ENCODE data around the gene DNAL1.
A peak's percentile ranks its signal among the peaks of the same experiment; 100 is the strongest.

DNAL1 gene

DNA sequence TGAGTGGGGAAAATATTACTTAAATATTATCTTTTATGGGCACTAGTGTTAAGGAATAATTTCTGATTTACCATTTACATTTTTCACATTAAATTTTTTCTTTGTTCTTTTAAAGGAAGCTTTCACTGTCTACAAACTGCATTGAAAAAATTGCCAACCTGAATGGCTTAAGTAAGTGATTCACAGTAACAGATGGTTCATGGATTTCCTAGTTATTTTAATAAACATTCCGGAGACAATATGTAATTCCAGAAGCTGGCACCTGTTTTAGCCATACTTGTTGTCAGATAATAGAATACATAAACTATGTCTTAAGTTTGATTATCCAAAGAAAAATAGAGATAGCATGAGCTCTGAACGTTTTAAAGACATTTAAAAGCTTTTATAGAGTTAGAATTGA lies 17.1 kb downstream of the DNAL1 start:
- intact Hi-C loops (cut with DNase I; ENCODE audit: low total_unique reads), result no loop called here
- H3K4me3 ChIP-seq, result no peak overlapping the region
- peaks cover 7 to 42% (median 18%) of the 10 kb centered on the region in 3 donors for H3K36me3 ChIP-seq
- H3K27me3 ChIP-seq, result no peaks in the 10 kb centered on the region
- H3K4me1 ChIP-seq, result no peaks in the 10 kb centered on the region
- DNase-seq, result no peak
- no peak overlapping the region for H3K27ac ChIP-seq
- TF ChIP-seq, protein P1, sequence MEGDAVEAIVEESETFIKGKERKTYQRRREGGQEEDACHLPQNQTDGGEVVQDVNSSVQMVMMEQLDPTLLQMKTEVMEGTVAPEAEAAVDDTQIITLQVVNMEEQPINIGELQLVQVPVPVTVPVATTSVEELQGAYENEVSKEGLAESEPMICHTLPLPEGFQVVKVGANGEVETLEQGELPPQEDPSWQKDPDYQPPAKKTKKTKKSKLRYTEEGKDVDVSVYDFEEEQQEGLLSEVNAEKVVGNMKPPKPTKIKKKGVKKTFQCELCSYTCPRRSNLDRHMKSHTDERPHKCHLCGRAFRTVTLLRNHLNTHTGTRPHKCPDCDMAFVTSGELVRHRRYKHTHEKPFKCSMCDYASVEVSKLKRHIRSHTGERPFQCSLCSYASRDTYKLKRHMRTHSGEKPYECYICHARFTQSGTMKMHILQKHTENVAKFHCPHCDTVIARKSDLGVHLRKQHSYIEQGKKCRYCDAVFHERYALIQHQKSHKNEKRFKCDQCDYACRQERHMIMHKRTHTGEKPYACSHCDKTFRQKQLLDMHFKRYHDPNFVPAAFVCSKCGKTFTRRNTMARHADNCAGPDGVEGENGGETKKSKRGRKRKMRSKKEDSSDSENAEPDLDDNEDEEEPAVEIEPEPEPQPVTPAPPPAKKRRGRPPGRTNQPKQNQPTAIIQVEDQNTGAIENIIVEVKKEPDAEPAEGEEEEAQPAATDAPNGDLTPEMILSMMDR (IDR thresholded peaks at IDR 0.05), result no peak
- no peaks in the 10 kb centered on the region for H3K9me3 ChIP-seq

DNA sequence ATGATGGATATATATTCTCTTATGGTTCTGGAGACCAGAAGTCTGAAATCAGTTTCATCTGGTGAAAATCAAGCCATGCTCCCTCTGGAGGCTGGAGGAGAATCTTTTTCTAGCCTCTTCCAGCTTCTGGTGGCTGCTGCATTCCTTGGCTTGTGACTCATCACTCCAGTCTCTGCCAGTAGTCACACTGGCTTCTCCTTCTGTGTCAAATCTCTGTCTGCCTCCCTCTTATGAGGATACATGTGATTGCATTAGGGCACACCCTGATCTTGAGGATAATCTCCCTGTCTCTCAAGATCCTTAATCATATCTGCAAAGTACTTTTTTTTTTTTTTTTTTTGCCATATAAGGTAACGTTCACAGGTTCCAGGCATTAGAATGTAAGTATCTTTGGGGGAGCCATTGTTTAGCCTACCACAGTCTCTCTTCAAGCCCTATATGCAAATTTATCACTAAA lies 17.7 kb downstream of the DNAL1 start:
- DNase-seq, result peak; percentile 55 to 77
- intact Hi-C loops (cut with DNase I; ENCODE audit: low total_unique reads), result no loop called here

DNA sequence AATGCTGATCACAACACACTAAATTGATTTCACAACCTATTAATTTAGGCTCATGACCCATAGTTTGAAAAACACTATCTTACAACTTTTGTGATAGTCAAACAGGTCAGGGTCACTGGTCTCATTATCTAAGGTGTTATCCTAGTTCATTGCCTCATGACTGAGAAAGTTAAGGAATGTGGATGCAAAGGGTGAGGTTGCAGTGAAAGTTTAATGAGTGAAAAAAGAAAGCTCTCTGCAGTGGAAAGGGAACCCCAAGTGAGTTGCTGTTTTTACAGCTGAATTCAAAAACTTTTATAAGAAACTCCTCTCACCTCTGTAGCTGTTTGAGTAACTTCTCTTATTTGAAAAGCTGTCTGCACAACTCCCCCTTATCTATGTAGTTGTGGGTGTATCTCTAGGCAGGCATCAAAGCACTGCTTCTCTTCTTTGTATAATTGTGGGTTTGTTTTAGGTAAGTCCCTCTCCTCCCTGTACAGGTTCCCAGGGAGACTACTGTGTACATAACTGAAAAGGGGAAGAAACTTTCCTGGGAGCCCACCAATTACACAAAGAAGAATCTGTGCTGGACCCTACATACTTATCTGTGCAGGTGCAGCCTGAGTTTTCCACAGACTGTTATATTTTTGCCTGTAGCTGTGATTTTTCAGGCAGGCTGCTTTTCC lies 18.9 kb downstream of the DNAL1 start:
- TF ChIP-seq, protein P1 (IDR thresholded peaks at IDR 0.05), result no peak
- Histone ChIP-seq H3K27me3 (no peaks in the 10 kb centered on the region), H3K36me3 (peaks cover 7 to 46% (median 12%) of the 10 kb centered on the region in 3 donors), H3K4me1 (no peaks in the 10 kb centered on the region), H3K4me3 (no peak overlapping the region), H3K27ac (no peak overlapping the region), H3K9me3 (no peaks in the 10 kb centered on the region)
- intact Hi-C loops (cut with DNase I; ENCODE audit: low total_unique reads), result no loop called here
- no peak for DNase-seq

More for the DNA sequence above, 17.7 kb downstream of the DNAL1 start:
- no peaks in the 10 kb centered on the region for H3K4me1 ChIP-seq
- H3K36me3 ChIP-seq, result peaks cover 7 to 44% (median 14%) of the 10 kb centered on the region in 3 donors
- no peaks in the 10 kb centered on the region for H3K9me3 ChIP-seq
- TF ChIP-seq, protein P1 (IDR thresholded peaks at IDR 0.05), result peak in 1 of 2 experiments; percentile 16
- no peaks in the 10 kb centered on the region for H3K27me3 ChIP-seq
- H3K4me3 ChIP-seq, result no peak overlapping the region
- no peak overlapping the region for H3K27ac ChIP-seq

DNA sequence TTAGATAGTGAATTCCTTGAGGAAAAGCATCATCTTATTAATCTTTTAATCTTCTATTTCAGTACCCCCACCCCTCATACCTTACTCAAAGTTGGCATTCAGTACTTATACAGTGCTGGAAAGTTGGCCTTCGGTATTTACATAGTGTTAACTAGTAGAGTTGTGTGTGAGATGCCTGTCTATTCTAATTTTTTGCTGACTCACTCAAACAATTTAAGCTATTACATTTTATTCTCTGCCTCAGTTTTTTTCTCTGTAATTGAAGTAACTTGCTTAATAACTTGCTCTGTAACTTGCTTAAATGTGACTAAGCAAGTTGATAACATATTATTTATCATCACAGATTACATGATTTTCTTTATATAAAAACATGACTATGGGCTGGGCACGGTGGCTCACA lies 20.3 kb downstream of the DNAL1 start:
- H3K4me1 ChIP-seq, result no peaks in the 10 kb centered on the region
- no peak overlapping the region for H3K27ac ChIP-seq
- TF ChIP-seq, protein P1 (IDR thresholded peaks at IDR 0.05), result no peak
- no peaks in the 10 kb centered on the region for H3K9me3 ChIP-seq
- no peaks in the 10 kb centered on the region for H3K27me3 ChIP-seq
- intact Hi-C loops (cut with DNase I; ENCODE audit: low total_unique reads), result no loop called here
- DNase-seq, result no peak
- H3K36me3 ChIP-seq, result peaks cover 0 to 45% (median 4%) of the 10 kb centered on the region in 3 donors
- H3K4me3 ChIP-seq, result no peak overlapping the region

DNA sequence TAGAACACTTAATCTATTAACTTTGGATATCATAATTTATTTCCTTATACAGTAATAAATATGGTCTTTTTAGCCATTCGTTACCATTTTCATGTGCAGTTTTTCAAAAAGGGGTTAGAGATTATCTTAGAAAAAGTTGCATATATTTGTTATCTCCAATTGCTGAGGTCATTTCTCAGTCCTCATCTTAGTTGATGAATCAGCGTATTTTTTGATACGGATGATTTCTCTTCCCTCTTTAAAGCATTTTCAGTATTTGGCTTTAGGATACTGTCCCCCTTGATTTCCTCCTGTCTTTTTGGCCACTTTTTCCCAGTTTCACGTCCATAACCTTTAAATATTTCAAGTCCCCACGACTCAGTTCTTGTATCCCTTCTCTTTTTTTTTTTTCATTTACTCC lies 21.8 kb downstream of the DNAL1 start:
- TF ChIP-seq, protein P1 (IDR thresholded peaks at IDR 0.05), result no peak
- intact Hi-C loops (cut with DNase I; ENCODE audit: low total_unique reads), result no loop called here
- no peaks in the 10 kb centered on the region for H3K9me3 ChIP-seq
- H3K4me1 ChIP-seq, result no peaks in the 10 kb centered on the region
- no peak overlapping the region for H3K4me3 ChIP-seq
- no peak overlapping the region for H3K27ac ChIP-seq
- DNase-seq, result no peak
- H3K27me3 ChIP-seq, result no peaks in the 10 kb centered on the region
- H3K36me3 ChIP-seq, result peaks cover 0 to 38% (median 0%) of the 10 kb centered on the region in 3 donors

All from tibial artery (tissue), 4 donors.